LHCN-M2 (cell line): ENCODE measurements around the gene MIA. TPM values are rescaled to one million over a fixed set of nuclear protein-coding genes. Genes with fewer than 3 reads are reported as not detected.
"Not testable (repeated sequence)": the region's sequence is repeated elsewhere in the genome, so short reads cannot be mapped to it uniquely, and the experiment has no call there.

Experiments
- DNase-seq: peaks from one replicate; pipeline ENCODE4 v3.0.0-alpha.2; 2012; ENCODE audit warnings: low read depth
- polyA plus RNA-seq: library from polyadenylated mRNA; unstranded; fragments of >200 nt; gene quantifications from one replicate; pipeline ENCODE4 v1.2.1, GENCODE V29; 2012; ENCODE audit warnings: missing spikeins
- total RNA-seq: library from RNA; depleted of rRNA; stranded (reverse); fragments of >200 nt; gene quantifications from 2 replicates; pipeline ENCODE4 v1.2.3, GENCODE V29; 2014; rRNA removed

The MIA gene
- not detected in 2 replicates for total RNA-seq
- not detected for polyA plus RNA-seq

- no peak for DNase-seq
These were observed at the start of gene MIA for GRCh38 chr19:40774916-40775631. TSS of gene MIA (plus strand) at chr19:40775521. CDS start at chr19:40775543, 22 bp downstream.

DNA sequence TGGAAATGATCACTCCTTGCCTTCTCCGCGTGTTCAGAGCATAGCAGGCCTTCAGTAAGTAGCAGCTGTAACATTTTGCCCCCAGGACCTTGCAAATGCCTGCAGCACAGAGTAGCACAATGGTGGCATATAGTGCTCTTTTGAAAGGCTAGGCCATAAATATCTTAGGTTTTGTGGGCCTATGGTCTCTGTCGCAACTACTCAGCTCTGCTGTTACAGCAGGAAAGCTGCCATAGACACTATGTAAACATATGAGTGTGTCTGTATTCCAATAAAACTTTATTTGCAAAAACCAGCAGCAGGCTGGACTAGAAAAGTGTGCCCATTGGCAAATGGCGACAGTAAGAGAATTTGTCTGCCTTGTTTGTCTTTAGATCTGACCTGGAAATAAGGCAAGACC lies 49.0 kb upstream of the MIA start:
- no peak for DNase-seq

GRCh38 chr19:40730065-40730464 lies 45.3 kb upstream of the MIA start:
- DNase-seq: not testable (repeated sequence)

- not testable (repeated sequence) for DNase-seq
These were observed 43.0 kb upstream of the MIA start for GRCh38 chr19:40732304-40732703.

DNA sequence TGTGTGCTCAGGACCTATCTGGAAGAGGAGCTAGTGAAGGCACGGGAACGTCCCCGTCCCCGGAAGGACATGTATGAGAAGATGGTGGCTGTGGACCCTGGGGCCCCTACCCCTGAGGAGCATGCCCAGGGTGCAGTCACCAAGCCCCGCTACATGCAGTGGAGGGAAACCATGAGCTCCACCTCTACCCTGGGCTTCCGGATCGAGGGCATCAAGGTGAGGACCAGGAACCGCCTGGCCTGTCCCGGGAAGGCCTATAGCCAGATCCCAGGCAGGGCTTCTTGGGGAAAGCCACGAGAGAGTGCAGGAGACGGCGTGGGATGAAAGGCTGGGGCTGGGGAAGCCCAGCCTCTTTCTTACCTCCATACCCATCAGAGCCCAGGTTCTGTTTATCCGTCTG lies 42.2 kb upstream of the MIA start:
- DNase-seq: no peak

GRCh38 chr19:40735013-40735771 lies 40.1 kb upstream of the MIA start:
- DNase-seq: no peak

DNA sequence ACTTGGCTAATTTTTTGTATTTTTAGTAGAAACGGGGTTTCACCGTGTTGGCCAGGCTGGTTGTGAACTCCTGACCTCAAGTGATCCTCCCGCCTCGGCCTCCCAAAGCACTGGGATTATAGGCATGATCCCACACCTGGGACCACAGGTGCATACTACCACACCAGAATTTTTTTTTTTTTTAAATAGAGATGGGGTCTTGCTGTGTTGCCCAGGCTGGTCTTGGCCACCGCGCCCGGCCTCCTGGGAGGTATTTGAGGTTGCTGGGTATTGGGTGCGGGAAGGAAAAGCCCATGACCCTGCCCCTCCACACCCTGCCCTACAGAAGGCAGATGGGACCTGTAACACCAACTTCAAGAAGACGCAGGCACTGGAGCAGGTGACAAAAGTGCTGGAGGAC lies 38.7 kb upstream of the MIA start:
- no peak for DNase-seq

GRCh38 chr19:40737102-40737644 lies 38.1 kb upstream of the MIA start:
- DNase-seq: no peak

DNA sequence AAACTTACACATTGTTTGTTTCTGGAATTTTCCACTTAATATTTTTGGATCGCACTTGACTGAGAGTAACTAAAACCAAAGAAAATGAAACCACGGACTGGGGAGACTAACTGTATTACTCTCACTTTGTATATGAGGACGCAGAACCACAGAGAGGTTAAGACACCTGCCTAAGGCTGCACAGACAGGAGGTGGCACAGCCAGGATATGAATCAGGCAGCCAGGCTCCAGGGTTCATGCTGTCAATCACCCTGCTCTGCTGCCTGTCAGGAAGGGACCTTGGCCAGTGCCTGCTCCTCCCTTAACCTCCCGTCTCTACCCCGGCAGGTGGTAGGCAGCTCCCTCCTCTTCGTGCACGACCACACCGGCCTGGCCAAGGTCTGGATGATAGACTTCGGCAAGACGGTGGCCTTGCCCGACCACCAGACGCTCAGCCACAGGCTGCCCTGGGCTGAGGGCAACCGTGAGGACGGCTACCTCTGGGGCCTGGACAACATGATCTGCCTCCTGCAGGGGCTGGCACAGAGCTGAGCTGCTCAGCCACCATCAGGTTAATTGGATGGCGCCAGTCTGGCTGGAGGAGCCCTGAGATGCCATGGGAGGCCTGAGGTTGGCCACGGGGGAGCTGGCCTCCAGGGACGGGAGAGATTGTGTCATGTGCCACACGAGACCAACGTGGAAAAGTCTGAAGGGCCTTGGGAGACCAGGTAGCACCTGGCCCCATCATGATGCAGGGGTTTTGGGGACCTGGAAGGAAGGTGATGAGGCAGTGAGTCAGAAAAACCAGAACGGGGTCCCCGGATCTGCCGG lies 36.1 kb upstream of the MIA start:
- DNase-seq: no peak

- no peak for DNase-seq
These were observed 35.2 kb upstream of the MIA start for GRCh38 chr19:40739871-40740703.

DNA sequence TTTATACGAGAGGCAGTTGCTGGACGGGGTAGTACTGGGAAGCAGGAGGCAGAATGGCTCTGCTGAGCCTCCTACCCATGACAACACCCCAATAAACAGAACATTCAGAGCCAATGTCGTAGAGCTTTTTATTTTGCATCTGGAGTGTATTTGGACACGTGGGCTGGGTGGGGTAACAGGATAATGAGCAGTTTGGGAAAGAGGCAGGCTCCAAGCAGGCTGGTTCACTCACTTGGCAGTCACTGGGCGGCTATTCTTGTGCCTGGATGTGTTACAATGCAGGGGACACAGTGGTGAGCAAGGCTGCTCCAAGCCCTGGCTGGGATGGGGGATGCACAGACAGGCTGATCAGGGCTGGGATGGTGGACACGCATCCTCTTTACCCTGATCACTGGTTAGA lies 34.6 kb upstream of the MIA start:
- DNase-seq: no peak

DNA sequence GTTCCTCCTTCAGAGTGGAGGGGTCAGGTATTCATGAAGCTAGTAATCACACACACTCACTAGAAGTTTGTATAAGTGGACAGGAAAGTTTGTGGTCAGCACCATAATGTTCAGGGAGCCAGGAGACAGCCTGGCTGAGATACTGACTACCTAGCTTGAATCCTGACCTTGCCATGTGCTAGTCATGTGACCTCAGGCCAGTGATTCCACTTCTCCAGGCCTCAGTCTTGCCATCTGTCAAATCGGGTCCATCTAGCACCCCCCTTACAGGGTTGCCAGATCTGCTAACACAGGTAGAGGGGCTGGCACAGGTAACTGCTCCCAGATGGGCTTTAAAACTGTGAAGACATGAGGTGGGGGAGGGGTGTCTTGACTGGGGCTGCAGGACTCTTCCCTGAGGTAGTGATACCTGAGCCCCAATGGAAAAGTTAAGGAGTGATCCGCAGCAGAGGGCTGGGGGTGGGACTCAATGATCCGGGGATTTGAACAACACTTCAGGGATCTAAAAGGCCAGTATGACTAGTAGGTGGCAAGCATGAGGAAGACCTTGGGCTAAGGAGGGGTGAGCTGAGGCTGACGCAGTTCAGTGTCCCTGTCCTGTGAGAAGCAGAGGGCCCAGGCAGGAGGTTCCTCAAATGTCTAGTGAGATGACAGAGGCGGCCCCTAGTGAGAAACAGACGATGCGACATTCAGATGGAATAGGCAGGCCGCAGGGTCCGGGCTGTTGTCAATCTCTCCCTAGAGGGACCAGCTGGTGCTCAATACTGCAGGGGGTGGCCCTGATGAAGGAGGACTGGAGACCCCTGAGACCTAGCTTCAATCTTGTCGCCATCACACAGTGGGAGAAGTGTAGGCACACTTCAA lies 33.6 kb upstream of the MIA start:
- no peak for DNase-seq

GRCh38 chr19:40742477-40742876 lies 32.8 kb upstream of the MIA start:
- DNase-seq: no peak

DNA sequence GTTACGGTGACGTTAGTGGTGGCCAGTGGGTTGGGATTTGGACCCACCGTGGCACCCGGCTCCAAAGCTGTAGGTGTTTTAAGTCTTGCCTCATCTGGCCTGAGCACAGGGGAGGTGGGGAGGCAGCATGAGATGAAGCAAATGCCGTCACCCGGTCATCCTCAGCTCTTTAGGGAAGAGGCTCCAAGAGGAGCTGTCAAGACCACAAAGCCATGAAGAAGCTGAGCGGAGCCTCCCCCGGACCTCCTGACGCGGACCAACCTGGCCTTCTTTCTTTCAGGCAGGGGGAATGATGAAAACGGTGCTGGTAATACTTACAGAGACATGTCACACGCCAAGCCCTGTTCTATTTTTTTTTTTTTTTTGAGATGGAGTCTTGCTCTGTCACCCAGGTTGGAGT lies 32.4 kb upstream of the MIA start:
- DNase-seq: no peak

DNA sequence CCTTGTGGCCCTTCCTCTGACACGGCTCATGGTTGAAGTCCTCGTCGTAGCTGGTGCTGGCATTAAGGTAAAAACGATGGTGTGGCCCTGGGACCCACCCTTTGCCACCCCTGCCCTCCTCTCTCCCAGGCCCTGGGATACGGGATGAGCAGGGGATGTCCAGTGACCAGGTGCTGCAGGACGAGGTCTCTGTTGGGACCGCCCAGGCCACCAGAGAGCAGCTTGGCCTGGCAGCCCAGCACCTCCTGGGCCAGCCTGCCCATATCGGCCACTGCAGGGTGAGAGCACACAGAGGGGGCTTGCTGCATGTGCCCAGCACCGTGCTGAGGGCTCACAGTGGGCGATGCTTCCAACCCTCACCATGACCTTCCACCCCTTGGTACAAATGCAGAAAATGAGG lies 31.4 kb upstream of the MIA start:
- DNase-seq: no peak

DNA sequence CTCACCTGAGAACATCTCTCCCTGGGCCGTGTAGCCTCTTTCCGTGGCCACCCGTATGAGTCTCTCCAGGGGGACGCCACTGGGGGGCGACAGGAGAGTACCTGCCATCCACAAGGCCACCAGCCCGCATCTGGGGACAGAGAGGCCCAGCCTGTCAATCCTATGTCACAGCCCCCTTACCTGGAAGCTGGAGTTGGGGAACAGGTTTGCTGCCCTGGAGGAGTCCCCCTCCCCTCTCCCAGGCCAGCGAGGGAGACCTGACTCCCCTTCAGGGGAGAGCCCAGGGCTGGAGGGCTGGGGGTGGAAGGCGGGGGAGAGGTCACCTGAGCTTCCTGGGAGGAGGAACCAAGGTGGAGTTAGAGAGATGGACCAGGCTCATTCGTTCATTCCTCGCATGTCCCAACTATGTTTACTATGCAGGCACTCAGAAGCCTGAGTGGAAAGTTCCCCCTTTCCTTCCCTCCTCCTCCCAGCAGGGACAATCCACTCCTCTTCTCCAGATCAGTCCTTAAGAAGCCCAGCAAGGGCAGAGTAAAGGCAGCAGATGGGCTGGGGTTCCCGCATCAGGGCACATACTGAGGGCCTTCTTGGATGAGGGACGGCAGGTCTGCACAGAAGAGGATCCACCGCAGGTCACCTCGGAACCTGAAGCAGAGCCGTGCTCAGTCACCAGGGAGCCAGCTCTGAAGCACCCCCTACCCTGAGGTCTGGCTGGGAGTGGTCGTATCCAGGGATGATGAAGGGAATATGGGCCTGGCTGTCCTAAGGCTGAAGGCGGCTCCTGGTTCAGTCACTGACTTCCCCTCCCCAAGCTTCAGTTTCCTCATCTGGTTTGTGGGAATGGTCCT lies 30.5 kb upstream of the MIA start:
- DNase-seq: no peak

DNA sequence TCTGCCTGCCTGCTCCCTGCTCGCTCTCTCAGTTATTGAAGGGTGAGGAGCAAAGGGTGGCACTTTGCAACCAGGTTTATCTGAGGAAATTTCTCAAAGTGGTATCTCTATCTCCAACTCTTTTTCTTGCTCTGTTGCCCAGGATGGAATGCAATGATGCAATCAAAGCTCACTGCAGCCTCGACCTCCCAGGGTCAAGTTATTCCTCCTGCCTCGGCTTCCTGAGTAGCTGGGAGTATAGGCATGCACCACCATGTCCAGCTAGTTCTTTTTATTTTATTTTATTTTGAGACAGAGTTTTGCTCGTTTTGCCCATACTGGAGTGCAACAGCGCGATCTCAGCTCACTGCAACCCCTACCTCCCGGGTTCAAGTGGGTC lies 29.9 kb upstream of the MIA start:
- no peak for DNase-seq

- no peak for DNase-seq
These were observed 27.8 kb upstream of the MIA start for GRCh38 chr19:40747536-40747935.
